Caco-2 (cell line): Measurements from ENCODE around the gene SCRN1. TPM values are rescaled to one million over a fixed set of nuclear protein-coding genes. Genes with fewer than 3 reads are reported as not detected.

Source experiments
- BruUV-seq: library from RNA; stranded (reverse); fragments of 400-500 nt; replicated peaks from 2 replicates; lab custom pipeline; 2021; lab: Mats Ljungman, UMichigan
- CTCF ChIA-PET: fragments of 300-600 bp; sonication (Branson Sonifier 250); formaldehyde crosslinking; loops from one replicate; lab custom pipeline; 2022; ENCODE audit warnings: antibody characterized with exemption; lab: Charles Lee
- POLR2A ChIA-PET: fragments of 300-600 bp; sonication (Branson Sonifier 250); formaldehyde crosslinking; loops from one replicate; lab custom pipeline; 2022; ENCODE audit warnings: antibody characterized with exemption; lab: Charles Lee
- DNase-seq, 2 experiments: peaks; one replicate each; pipeline versions ENCODE4 v3.0.0 to v3.0.0-alpha.2; 2020 to 2022
- H3K27me3 ChIP-seq: replicated peaks from 2 replicates; pipeline ENCODE4 v1.6.0; 2011; ENCODE audit warnings: low read length; ENCODE audit not compliant: control insufficient read depth, insufficient read depth
- H3K36me3 ChIP-seq: 2 replicates; pipeline ENCODE4 v1.5.1; 2011; ENCODE audit warnings: low read length; ENCODE audit not compliant: control insufficient read depth, insufficient read depth
- H3K4me1 ChIP-seq: fragments of 250-450 bp; sonication (Bioruptor Pico); 2 replicates; pipeline ENCODE4 v1.5.1; 2020; ENCODE audit warnings: mild to moderate bottlenecking
- H3K4me3 ChIP-seq: 2 replicates; pipeline ENCODE4 v1.5.1; 2011; ENCODE audit warnings: low read depth, mild to moderate bottlenecking, control low read depth, low read length
- H3K9me3 ChIP-seq: fragments of 250-450 bp; sonication (Bioruptor Pico); 2 replicates; pipeline ENCODE4 v1.5.1; 2020; ENCODE audit warnings: mild to moderate bottlenecking, moderate library complexity
- H3K27ac Mint-ChIP-seq: one replicate; pipeline ENCODE4 v1.8.0; 2022; ENCODE audit warnings: mixed read lengths; ENCODE audit not compliant: unreplicated experiment
- H3K27me3 Mint-ChIP-seq: one replicate; pipeline ENCODE4 v1.8.0; 2022; ENCODE audit warnings: mixed read lengths; ENCODE audit not compliant: insufficient read depth, unreplicated experiment
- H3K36me3 Mint-ChIP-seq: one replicate; pipeline ENCODE4 v1.8.0; 2022; ENCODE audit warnings: mild to moderate bottlenecking, mixed read lengths; ENCODE audit not compliant: insufficient read depth, unreplicated experiment
- H3K4me1 Mint-ChIP-seq: one replicate; pipeline ENCODE4 v1.8.0; 2022; ENCODE audit warnings: low read depth, mixed read lengths; ENCODE audit not compliant: unreplicated experiment
- H3K4me3 Mint-ChIP-seq: one replicate; pipeline ENCODE4 v1.8.0; 2022; ENCODE audit warnings: mild to moderate bottlenecking, moderate library complexity, mixed read lengths; ENCODE audit not compliant: unreplicated experiment
- H3K9me3 Mint-ChIP-seq: one replicate; pipeline ENCODE4 v1.8.0; 2022; ENCODE audit warnings: mixed read lengths; ENCODE audit not compliant: unreplicated experiment
- intact Hi-C: fragments of 100-400 bp; cut with micrococcal nuclease; formaldehyde crosslinking; loops from one replicate; pipeline ENCODE4 v1.10.0; 2022; ENCODE audit not compliant: unreplicated experiment
- total RNA-seq: library from RNA; stranded (reverse); gene quantifications from 2 replicates; pipeline ENCODE4 v1.2.3, GENCODE V29; 2022
- TF ChIP-seq, protein P1 (sequence below), 2 experiments: fragments of 200-600 bp in 1 of 2; IDR thresholded peaks; 1 replicate in 1 of 2; 2 replicates in 1 of 2; pipeline versions ENCODE4 v1.5.1 to v1.8.0; 2011 to 2022; ENCODE audit warnings: antibody characterized with exemption in 1 of 2, control low read depth in 1 of 2, inconsistent platforms in 1 of 2, low read depth in 1 of 2, low read length in 1 of 2, mild to moderate bottlenecking in 1 of 2, moderate library complexity in 1 of 2; ENCODE audit not compliant: insufficient read depth in 1 of 2, severe bottlenecking in 1 of 2, unreplicated experiment in 1 of 2

The SCRN1 gene
- total RNA-seq, 1 experiment from 2014 or later, result 92.9 TPM

DNA sequence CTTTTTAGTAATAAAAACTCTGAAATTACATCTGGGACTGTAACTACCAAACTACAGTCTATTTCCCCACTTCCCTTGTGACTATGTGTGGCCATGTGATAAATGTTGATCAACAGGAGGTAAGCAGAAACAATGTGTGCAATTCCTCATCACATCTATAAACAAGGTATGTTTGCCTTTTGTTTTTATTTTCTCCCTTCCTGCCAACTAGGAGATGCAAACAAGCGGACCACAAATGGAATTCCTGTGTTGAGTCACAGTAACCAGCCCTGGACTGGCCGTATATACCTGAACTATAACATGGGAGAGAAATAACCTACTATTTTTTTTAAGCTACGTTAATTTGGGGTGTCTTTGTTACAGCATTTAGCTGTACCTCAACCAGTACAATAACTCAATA lies 52.5 kb downstream of the SCRN1 start:
- Mint-ChIP-seq H3K27me3 (no peaks in the 10 kb centered on the region), H3K4me1 (no peaks in the 10 kb centered on the region), H3K9me3 (no peaks in the 10 kb centered on the region), H3K36me3 (peaks cover 86% of the 10 kb centered on the region), H3K27ac (no peak overlapping the region), H3K4me3 (no peak overlapping the region)
- BruUV-seq, result no TSS peak
- ChIA-PET POLR2A (no interaction called here), CTCF (no interaction called here)
- TF ChIP-seq, protein P1, sequence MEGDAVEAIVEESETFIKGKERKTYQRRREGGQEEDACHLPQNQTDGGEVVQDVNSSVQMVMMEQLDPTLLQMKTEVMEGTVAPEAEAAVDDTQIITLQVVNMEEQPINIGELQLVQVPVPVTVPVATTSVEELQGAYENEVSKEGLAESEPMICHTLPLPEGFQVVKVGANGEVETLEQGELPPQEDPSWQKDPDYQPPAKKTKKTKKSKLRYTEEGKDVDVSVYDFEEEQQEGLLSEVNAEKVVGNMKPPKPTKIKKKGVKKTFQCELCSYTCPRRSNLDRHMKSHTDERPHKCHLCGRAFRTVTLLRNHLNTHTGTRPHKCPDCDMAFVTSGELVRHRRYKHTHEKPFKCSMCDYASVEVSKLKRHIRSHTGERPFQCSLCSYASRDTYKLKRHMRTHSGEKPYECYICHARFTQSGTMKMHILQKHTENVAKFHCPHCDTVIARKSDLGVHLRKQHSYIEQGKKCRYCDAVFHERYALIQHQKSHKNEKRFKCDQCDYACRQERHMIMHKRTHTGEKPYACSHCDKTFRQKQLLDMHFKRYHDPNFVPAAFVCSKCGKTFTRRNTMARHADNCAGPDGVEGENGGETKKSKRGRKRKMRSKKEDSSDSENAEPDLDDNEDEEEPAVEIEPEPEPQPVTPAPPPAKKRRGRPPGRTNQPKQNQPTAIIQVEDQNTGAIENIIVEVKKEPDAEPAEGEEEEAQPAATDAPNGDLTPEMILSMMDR (IDR thresholded peaks at IDR 0.05; ENCODE audit: insufficient read depth in 1 of 2, low read depth in 1 of 2, low read length in 1 of 2, severe bottlenecking in 1 of 2, unreplicated experiment in 1 of 2), result no peak
- H3K36me3 ChIP-seq, result peaks cover 7% of the 10 kb centered on the region
- no peak overlapping the region for H3K4me3 ChIP-seq
- no peaks in the 10 kb centered on the region for H3K9me3 ChIP-seq
- DNase-seq, result no peak
- intact Hi-C loops, result no loop called here
- no peaks in the 10 kb centered on the region for H3K4me1 ChIP-seq
- H3K27me3 ChIP-seq, result no peaks in the 10 kb centered on the region

DNA sequence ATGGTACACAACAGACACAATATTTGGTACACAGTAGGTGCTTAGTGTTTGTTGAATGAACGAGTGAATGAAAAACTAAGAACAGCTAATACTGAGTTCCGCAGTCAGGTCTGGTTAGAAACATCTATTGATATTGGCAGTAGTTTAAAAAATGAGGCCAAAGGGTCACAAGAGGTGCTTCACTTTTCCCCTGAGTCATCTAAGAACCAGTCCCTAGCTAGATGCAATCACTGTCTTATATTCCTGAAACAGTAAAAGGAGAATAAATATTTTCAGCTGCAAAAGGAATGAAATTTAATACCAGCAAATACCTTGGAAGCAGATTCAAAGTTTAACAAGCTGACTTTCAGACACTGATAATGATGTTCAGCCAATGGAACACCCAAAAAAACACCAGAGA lies 54.5 kb downstream of the SCRN1 start:
- Histone ChIP-seq H3K4me1 (no peaks in the 10 kb centered on the region), H3K9me3 (no peaks in the 10 kb centered on the region), H3K27me3 (no peaks in the 10 kb centered on the region), H3K4me3 (no peak overlapping the region), H3K36me3 (peaks cover 7% of the 10 kb centered on the region)
- DNase-seq, result no peak
- no TSS peak for BruUV-seq
- no peaks in the 10 kb centered on the region for H3K27me3 Mint-ChIP-seq
- H3K9me3 Mint-ChIP-seq, result no peaks in the 10 kb centered on the region
- TF ChIP-seq, protein P1 (IDR thresholded peaks at IDR 0.05; ENCODE audit: insufficient read depth in 1 of 2, low read depth in 1 of 2, low read length in 1 of 2, severe bottlenecking in 1 of 2, unreplicated experiment in 1 of 2), result no peak
- no peak overlapping the region for H3K27ac Mint-ChIP-seq
- H3K36me3 Mint-ChIP-seq, result peaks cover 94% of the 10 kb centered on the region
- H3K4me1 Mint-ChIP-seq, result no peaks in the 10 kb centered on the region
- H3K4me3 Mint-ChIP-seq, result no peak overlapping the region
- ChIA-PET POLR2A (no interaction called here), CTCF (no interaction called here)
- intact Hi-C loops, result no loop called here

DNA sequence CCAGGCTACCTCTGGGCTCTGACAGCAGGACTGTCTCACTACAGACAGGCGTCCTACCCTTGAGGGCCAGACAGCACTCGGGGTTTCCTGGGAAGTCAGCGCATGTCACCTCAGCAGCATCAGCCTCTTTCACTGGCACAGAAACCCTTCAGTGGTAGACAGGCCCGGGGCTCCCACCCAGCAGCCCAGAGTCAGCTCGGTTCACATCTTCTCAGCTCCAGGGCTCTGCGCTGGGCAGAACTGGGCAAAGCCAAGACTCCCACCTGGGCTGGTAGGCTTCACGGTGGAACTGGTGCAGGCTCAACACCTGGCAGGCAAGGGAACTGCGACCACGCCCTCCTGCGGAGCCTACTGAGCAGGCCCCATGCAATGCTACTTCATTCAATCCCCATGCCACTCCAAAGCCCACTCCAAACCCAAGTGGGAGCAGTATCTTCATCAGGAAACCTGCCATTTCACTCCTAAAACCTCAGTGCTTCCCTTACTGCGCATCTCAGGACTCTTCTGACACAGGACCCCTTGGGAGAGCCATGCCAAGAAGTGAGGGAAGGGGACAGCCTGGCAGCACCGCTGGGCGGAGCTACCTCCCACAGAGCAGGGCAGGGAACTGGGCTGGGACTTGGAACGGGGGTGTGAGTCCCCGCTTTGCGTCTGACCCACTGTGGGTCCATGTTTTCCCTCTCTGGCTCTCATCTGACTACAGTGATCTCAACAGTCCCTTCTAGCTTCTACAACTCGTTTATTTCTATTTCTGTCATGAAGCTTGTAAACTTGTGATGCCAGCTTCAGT lies 60.4 kb downstream of the SCRN1 start:
- H3K27ac Mint-ChIP-seq, result no peak overlapping the region
- Histone ChIP-seq H3K9me3 (no peaks in the 10 kb centered on the region), H3K4me3 (no peak overlapping the region), H3K36me3 (peaks cover 2% of the 10 kb centered on the region), H3K27me3 (no peaks in the 10 kb centered on the region), H3K4me1 (no peaks in the 10 kb centered on the region)
- intact Hi-C loops, result no loop called here
- ChIA-PET POLR2A (no interaction called here), CTCF (no interaction called here)
- TF ChIP-seq, protein P1 (IDR thresholded peaks at IDR 0.05; ENCODE audit: insufficient read depth in 1 of 2, low read depth in 1 of 2, low read length in 1 of 2, severe bottlenecking in 1 of 2, unreplicated experiment in 1 of 2), result no peak
- H3K27me3 Mint-ChIP-seq, result no peaks in the 10 kb centered on the region
- H3K4me3 Mint-ChIP-seq, result no peak overlapping the region
- H3K4me1 Mint-ChIP-seq, result no peaks in the 10 kb centered on the region
- H3K36me3 Mint-ChIP-seq, result peaks cover 88% of the 10 kb centered on the region
- DNase-seq, result no peak
- BruUV-seq, result no TSS peak
- H3K9me3 Mint-ChIP-seq, result no peaks in the 10 kb centered on the region
